ENCODE measurements around the gene CCDC124. TPM values are rescaled to one million over a fixed set of nuclear protein-coding genes. Genes with fewer than 3 reads are reported as not detected.

Gene CCDC124, protein sequence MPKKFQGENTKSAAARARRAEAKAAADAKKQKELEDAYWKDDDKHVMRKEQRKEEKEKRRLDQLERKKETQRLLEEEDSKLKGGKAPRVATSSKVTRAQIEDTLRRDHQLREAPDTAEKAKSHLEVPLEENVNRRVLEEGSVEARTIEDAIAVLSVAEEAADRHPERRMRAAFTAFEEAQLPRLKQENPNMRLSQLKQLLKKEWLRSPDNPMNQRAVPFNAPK
- total RNA-seq (2022; extraction: Qiagen RNA extraction; ENCODE audit: low read depth), result 93.4 to 129 TPM (median 120 TPM) in 5 replicates

GRCh38 chr19:17932485-17933338 lies at the start of gene CCDC124:
TSS of gene CCDC124 (plus strand) at chr19:17933015. CDS start at chr19:17936421, 3,406 bp downstream.

GRCh38 chr19:17966550-17967256 lies 33.9 kb downstream of the CCDC124 start, which contains the start of gene KCNN1:
TSS of gene KCNN1 (plus strand) at chr19:17967107. CDS start at chr19:17973889, 6,782 bp downstream.

Other genes with a start within 250 kb of the CCDC124 start
- 1.2 to 2.1 TPM (median 1.5 TPM) in 5 replicates for gene UNC13A, start 244.7 kb upstream of the CCDC124 start, total RNA-seq (2022; extraction: Qiagen RNA extraction; ENCODE audit: low read depth)
- 22.0 to 39.8 TPM (median 34.0 TPM) in 5 replicates for gene MAP1S, start 213.5 kb upstream of the CCDC124 start, total RNA-seq (2022; extraction: Qiagen RNA extraction; ENCODE audit: low read depth)
- gene FCHO1, start 181.5 kb upstream of the CCDC124 start, total RNA-seq (2022; extraction: Qiagen RNA extraction; ENCODE audit: low read depth), result 16.2 to 20.0 TPM (median 18.3 TPM) in 5 replicates
- 3.4 to 5.4 TPM (median 4.5 TPM) in 5 replicates for gene B3GNT3, start 137.9 kb upstream of the CCDC124 start, total RNA-seq (2022; extraction: Qiagen RNA extraction; ENCODE audit: low read depth)
- gene INSL3, start 111.5 kb upstream of the CCDC124 start, total RNA-seq (2022; extraction: Qiagen RNA extraction; ENCODE audit: low read depth), result 0.37 to 0.94 TPM (median 0.47 TPM) in 5 replicates
- 0.27 to 0.43 TPM (median 0.32 TPM) in 5 replicates for gene JAK3, start 85.0 kb upstream of the CCDC124 start, total RNA-seq (2022; extraction: Qiagen RNA extraction; ENCODE audit: low read depth)
- 1,660 to 2,448 TPM (median 2,120 TPM) in 5 replicates for gene RPL18A, start 73.1 kb upstream of the CCDC124 start, total RNA-seq (2022; extraction: Qiagen RNA extraction; ENCODE audit: low read depth)
- 0.07 to 0.33 TPM (median 0.20 TPM) in 5 replicates for gene SLC5A5, start 61.1 kb upstream of the CCDC124 start, total RNA-seq (2022; extraction: Qiagen RNA extraction; ENCODE audit: low read depth)
- gene KCNN1, start 34.1 kb downstream of the CCDC124 start, total RNA-seq (2022; extraction: Qiagen RNA extraction; ENCODE audit: low read depth), result 0.12 to 0.98 TPM (median 0.48 TPM) in 5 replicates
- gene ARRDC2, start 75.2 kb downstream of the CCDC124 start, total RNA-seq (2022; extraction: Qiagen RNA extraction; ENCODE audit: low read depth), result 24.7 to 40.0 TPM (median 38.1 TPM) in 5 replicates
- not detected in 5 replicates for gene IL12RB1, start 153.9 kb downstream of the CCDC124 start, total RNA-seq (2022; extraction: Qiagen RNA extraction; ENCODE audit: low read depth)
- 1.9 to 2.6 TPM (median 2.3 TPM) in 5 replicates for gene MAST3, start 164.8 kb downstream of the CCDC124 start, total RNA-seq (2022; extraction: Qiagen RNA extraction; ENCODE audit: low read depth)
- gene PIK3R2, start 220.1 kb downstream of the CCDC124 start, total RNA-seq (2022; extraction: Qiagen RNA extraction; ENCODE audit: low read depth), result 1.0 to 16.9 TPM (median 11.6 TPM) in 5 replicates
- gene IFI30, start 240.8 kb downstream of the CCDC124 start, total RNA-seq (2022; extraction: Qiagen RNA extraction; ENCODE audit: low read depth), result 7.9 to 26.4 TPM (median 16.4 TPM) in 5 replicates